Mucosa of gallbladder (tissue), 1 donor: ENCODE results near the gene PRRC1. TPM values are rescaled to one million over a fixed set of nuclear protein-coding genes. Genes with fewer than 3 reads are reported as not detected.
"Not testable (repeated sequence)": the region's sequence is repeated elsewhere in the genome, so short reads cannot be mapped to it uniquely, and the experiment has no call there.

ENCODE experiments used
- DNase-seq: peaks from one replicate; pipeline ENCODE4 v3.0.0-alpha.2; 2020; ENCODE audit warnings: low spot score
- total RNA-seq: library from RNA; stranded (reverse); gene quantifications from one replicate; pipeline ENCODE4 v1.2.1, GENCODE V29; 2021
- donor health status: DM: no; HTN: no; CAD: no.

PRRC1 gene
- total RNA-seq = 59.8 TPM

- peak; percentile 76 for DNase-seq
These were observed at the start of gene PRRC1 for GRCh38 chr5:127517480-127518318. PRRC1 (plus strand) TSS chr5:127517640; CDS start chr5:127523480, 5,840 bp downstream.

GRCh38 chr5:127471211-127471610 lies 46.2 kb upstream of the PRRC1 start:
- no peak for DNase-seq

GRCh38 chr5:127472700-127473099 lies 44.7 kb upstream of the PRRC1 start:
- DNase-seq = no peak

- DNase-seq = no peak
These were observed 31.0 kb upstream of the PRRC1 start for GRCh38 chr5:127486471-127486870.

- DNase-seq = no peak
These were observed 24.3 kb upstream of the PRRC1 start for GRCh38 chr5:127492854-127493738.

- no peak for DNase-seq
These were observed 18.9 kb upstream of the PRRC1 start for GRCh38 chr5:127498548-127498947.

GRCh38 chr5:127505905-127506304 lies 11.5 kb upstream of the PRRC1 start:
- DNase-seq = no peak

GRCh38 chr5:127506616-127507015 lies 10.8 kb upstream of the PRRC1 start:
- DNase-seq = no peak

GRCh38 chr5:127508644-127509373 lies 8.6 kb upstream of the PRRC1 start:
- no peak for DNase-seq

- DNase-seq = no peak
These were observed 4.0 kb upstream of the PRRC1 start for GRCh38 chr5:127513408-127513970.

- no peak for DNase-seq
These were observed 2.6 kb upstream of the PRRC1 start for GRCh38 chr5:127514816-127515215.

- DNase-seq = no peak
These were observed 1.6 kb upstream of the PRRC1 start for GRCh38 chr5:127515693-127516440.

- DNase-seq = no peak
These were observed 345 bp upstream of the PRRC1 start for GRCh38 chr5:127517110-127517479.

- DNase-seq = no peak
These were observed 830 bp downstream of the PRRC1 start for GRCh38 chr5:127518319-127518621.

- DNase-seq = no peak
These were observed 2.1 kb downstream of the PRRC1 start for GRCh38 chr5:127519527-127519926.

GRCh38 chr5:127521138-127521770 lies 3.8 kb downstream of the PRRC1 start:
- no peak for DNase-seq

GRCh38 chr5:127525181-127525580 lies 7.7 kb downstream of the PRRC1 start:
- DNase-seq = no peak

- no peak for DNase-seq
These were observed 12.7 kb downstream of the PRRC1 start for GRCh38 chr5:127529904-127530682.

GRCh38 chr5:127536687-127537086 lies 19.2 kb downstream of the PRRC1 start:
- DNase-seq = no peak

- not testable (repeated sequence) for DNase-seq
These were observed 23.1 kb downstream of the PRRC1 start for GRCh38 chr5:127540553-127540952.
